CMK (cell line): ENCODE measurements around the gene POMT2.
"Not testable (repeated sequence)": the region's sequence is repeated elsewhere in the genome, so short reads cannot be mapped to it uniquely, and the experiment has no call there.

Source experiments
- DNase-seq: peaks from one replicate; pipeline ENCODE4 v3.0.0-alpha.2; 2010; ENCODE audit warnings: low read depth

Gene POMT2

GRCh38 chr14:77296906-77297305 is 23.8 kb downstream of the POMT2 start:
- DNase-seq: no peak

GRCh38 chr14:77296155-77296554 is 24.5 kb downstream of the POMT2 start:
- DNase-seq: no peak

- no peak for DNase-seq
Observed at GRCh38 chr14:77290705-77291104, 30.0 kb downstream of the POMT2 start.

- no peak for DNase-seq
Observed at GRCh38 chr14:77286576-77286975, 34.1 kb downstream of the POMT2 start.

- no peak for DNase-seq
Observed at GRCh38 chr14:77284466-77284865, 36.2 kb downstream of the POMT2 start.

- DNase-seq: no peak
Observed at GRCh38 chr14:77284066-77284465, 36.6 kb downstream of the POMT2 start.

GRCh38 chr14:77281852-77282410 is 38.8 kb downstream of the POMT2 start:
- DNase-seq: no peak

GRCh38 chr14:77280921-77281320 is 39.8 kb downstream of the POMT2 start:
- DNase-seq: not testable (repeated sequence)

- DNase-seq: no peak
Observed at GRCh38 chr14:77279719-77280118, 41.0 kb downstream of the POMT2 start.

- DNase-seq: no peak
Observed at GRCh38 chr14:77278461-77279230, 42.0 kb downstream of the POMT2 start.

GRCh38 chr14:77276959-77277358 is 43.7 kb downstream of the POMT2 start:
- no peak for DNase-seq

- DNase-seq: no peak
Observed at GRCh38 chr14:77276295-77276935, 44.3 kb downstream of the POMT2 start.

GRCh38 chr14:77275601-77276017 is 45.1 kb downstream of the POMT2 start:
- DNase-seq: no peak

GRCh38 chr14:77275041-77275580 is 45.6 kb downstream of the POMT2 start:
- DNase-seq: no peak

- no peak for DNase-seq
Observed at GRCh38 chr14:77273796-77274195, 46.9 kb downstream of the POMT2 start.

- DNase-seq: no peak
Observed at GRCh38 chr14:77272261-77272660, 48.4 kb downstream of the POMT2 start.

GRCh38 chr14:77271113-77271710 is 49.5 kb downstream of the POMT2 start, which contains the start of gene NGB:
TSS of gene NGB (minus strand) at chr14:77271206. CDS start at chr14:77270937, 269 bp downstream.
- no peak for DNase-seq

GRCh38 chr14:77270361-77271112 is 50.1 kb downstream of the POMT2 start:
- no peak for DNase-seq

GRCh38 chr14:77268989-77269600 is 51.6 kb downstream of the POMT2 start:
- DNase-seq: no peak

- no peak for DNase-seq
Observed at GRCh38 chr14:77267937-77268699, 52.6 kb downstream of the POMT2 start.

GRCh38 chr14:77266336-77266735 is 54.3 kb downstream of the POMT2 start:
- DNase-seq: no peak
